Measurements from ENCODE around the gene CUL4A. TPM values are rescaled to one million over a fixed set of nuclear protein-coding genes. Genes with fewer than 3 reads are reported as not detected.

CUL4A gene
- total RNA-seq, 1 donor from 2014 or later, result 63.0 TPM

- Mint-ChIP-seq H3K27ac (ENCODE audit: unreplicated experiment) (peak overlapping the region; percentile 57), H3K36me3 (ENCODE audit: low read depth) (peaks cover 9% of the 10 kb centered on the region), H3K4me1 (peaks cover 51% of the 10 kb centered on the region), H3K4me3 (peak overlapping the region; percentile 93), H3K9me3 (no peaks in the 10 kb centered on the region), H3K27me3 (ENCODE audit: low read depth) (no peaks in the 10 kb centered on the region)
- no peak for DNase-seq (ENCODE audit: low read depth, low spot score)
- no peak for TF ChIP-seq CTCF (conservative IDR thresholded peaks at IDR 0.05)
Observed at GRCh38 chr13:113207460-113207859, 2.0 kb upstream of the CUL4A start.

- H3K4me1 Mint-ChIP-seq, result peaks cover 51% of the 10 kb centered on the region
- no peak for DNase-seq (ENCODE audit: low read depth, low spot score)
Observed at GRCh38 chr13:113207890-113208420, 1.5 kb upstream of the CUL4A start.

GRCh38 chr13:113208421-113209335 lies 735 bp upstream of the CUL4A start, which contains the start of gene PCID2:
Gene PCID2, minus strand, starts transcription at chr13:113208669. Its CDS starts 35 bp downstream, at chr13:113208634.
- Mint-ChIP-seq H3K27ac (ENCODE audit: unreplicated experiment) (peak within 1 kb of the TSS; percentile 57), H3K4me1 (peaks cover 51% of the 10 kb centered on the region), H3K36me3 (ENCODE audit: low read depth) (peaks cover 9% of the 10 kb centered on the region), H3K4me3 (peak within 1 kb of the TSS; percentile 93), H3K27me3 (ENCODE audit: low read depth) (no peaks in the 10 kb centered on the region), H3K9me3 (no peaks in the 10 kb centered on the region)
- no peak for TF ChIP-seq CTCF (conservative IDR thresholded peaks at IDR 0.05)
- peak; percentile 89 for DNase-seq (ENCODE audit: low read depth, low spot score)

More at GRCh38 chr13:113207890-113208420, 1.5 kb upstream of the CUL4A start:
- TF ChIP-seq CTCF (conservative IDR thresholded peaks at IDR 0.05), result no peak
- H3K9me3 Mint-ChIP-seq, result no peaks in the 10 kb centered on the region
- H3K27me3 Mint-ChIP-seq (ENCODE audit: low read depth), result no peaks in the 10 kb centered on the region
- peak overlapping the region; percentile 57 for H3K27ac Mint-ChIP-seq (ENCODE audit: unreplicated experiment)
- peaks cover 9% of the 10 kb centered on the region for H3K36me3 Mint-ChIP-seq (ENCODE audit: low read depth)
- peak overlapping the region; percentile 93 for H3K4me3 Mint-ChIP-seq

- Mint-ChIP-seq H3K4me3 (peak overlapping the region; percentile 89), H3K27me3 (ENCODE audit: low read depth) (no peaks in the 10 kb centered on the region), H3K27ac (ENCODE audit: unreplicated experiment) (no peak overlapping the region), H3K36me3 (ENCODE audit: low read depth) (peaks cover 9% of the 10 kb centered on the region), H3K4me1 (peaks cover 51% of the 10 kb centered on the region), H3K9me3 (no peaks in the 10 kb centered on the region)
- peak; percentile 40 for DNase-seq (ENCODE audit: low read depth, low spot score)
- peak; percentile 34 for TF ChIP-seq CTCF (conservative IDR thresholded peaks at IDR 0.05)
Observed at GRCh38 chr13:113209759-113210421, 477 bp downstream of the CUL4A start.

GRCh38 chr13:113210833-113211232 lies 1.4 kb downstream of the CUL4A start:
- Mint-ChIP-seq H3K27me3 (ENCODE audit: low read depth) (no peaks in the 10 kb centered on the region), H3K9me3 (no peaks in the 10 kb centered on the region), H3K36me3 (ENCODE audit: low read depth) (peaks cover 9% of the 10 kb centered on the region), H3K4me3 (peak overlapping the region; percentile 89), H3K4me1 (peaks cover 41% of the 10 kb centered on the region), H3K27ac (ENCODE audit: unreplicated experiment) (peak overlapping the region; percentile 27)
- TF ChIP-seq CTCF (conservative IDR thresholded peaks at IDR 0.05), result no peak
- no peak for DNase-seq (ENCODE audit: low read depth, low spot score)
